Activated naive CD4-positive, alpha-beta T cell treated with anti-CD3 and anti-CD28 coated beads, Interleukin-2, amount 50 U/mL, for 16 hours (primary cell): ENCODE results near the gene SPPL2A.
A peak's percentile ranks its signal among the peaks of the same experiment; 100 is the strongest.
"Not testable (repeated sequence)": the region's sequence is repeated elsewhere in the genome, so short reads cannot be mapped to it uniquely, and the experiment has no call there.

Source experiments
- DNase-seq: peaks from one replicate; pipeline ENCODE4 v3.0.0-alpha.2; 2020

SPPL2A gene

DNA sequence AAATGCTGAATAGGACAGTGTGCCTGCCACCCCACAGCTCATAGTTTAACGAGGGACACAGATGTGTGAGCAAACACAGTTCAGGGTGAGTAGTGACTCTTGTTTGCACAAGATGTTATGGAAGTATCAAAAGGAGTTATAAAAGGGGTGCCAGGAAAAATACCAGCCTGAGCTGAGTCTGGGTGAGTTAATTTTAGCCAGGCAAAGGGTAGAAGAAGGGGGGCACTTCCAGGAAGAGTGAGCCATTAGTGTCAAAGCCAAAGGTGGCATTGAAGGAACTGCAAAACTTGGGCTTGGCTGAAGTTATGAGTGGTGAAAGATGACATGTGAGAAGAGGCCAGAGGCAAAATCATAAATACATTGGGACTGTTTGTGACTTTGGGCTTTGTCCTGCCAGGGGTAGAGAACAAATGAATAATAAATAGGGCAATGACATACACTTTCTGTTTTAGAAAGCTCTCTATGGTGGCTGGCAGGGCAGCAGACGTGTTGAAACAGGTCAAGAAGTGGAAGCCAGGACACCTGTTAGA, 1.9 kb upstream of the SPPL2A start:
- no peak for DNase-seq

GRCh38 chr15:50764461-50765194, 878 bp downstream of the SPPL2A start:
- DNase-seq: peak; percentile 35

DNA sequence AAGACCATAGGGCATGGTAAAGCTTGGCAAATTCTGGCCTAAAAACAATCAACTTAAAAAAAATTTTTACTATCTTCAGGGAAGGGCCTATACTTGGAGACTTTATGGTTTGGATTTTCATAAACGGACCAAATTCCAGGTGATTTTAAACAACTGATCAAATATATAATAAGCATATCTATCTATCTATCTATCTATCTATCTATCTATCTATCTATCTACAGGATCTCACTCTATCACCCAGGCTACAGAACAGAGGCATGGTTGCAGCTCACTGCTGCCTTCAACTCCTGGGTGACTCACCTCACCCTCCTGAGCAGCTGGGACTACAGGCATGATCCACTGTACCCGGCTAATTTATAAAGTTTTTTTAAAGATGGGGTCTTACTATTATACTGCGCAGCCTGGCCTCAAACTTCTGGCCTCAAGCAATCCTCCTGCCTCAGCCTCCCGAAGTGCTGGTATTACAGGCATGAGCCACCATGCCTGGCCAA, 6.7 kb downstream of the SPPL2A start:
- DNase-seq: no peak

GRCh38 chr15:50753463-50753862, 12.0 kb downstream of the SPPL2A start:
- no peak for DNase-seq

DNA sequence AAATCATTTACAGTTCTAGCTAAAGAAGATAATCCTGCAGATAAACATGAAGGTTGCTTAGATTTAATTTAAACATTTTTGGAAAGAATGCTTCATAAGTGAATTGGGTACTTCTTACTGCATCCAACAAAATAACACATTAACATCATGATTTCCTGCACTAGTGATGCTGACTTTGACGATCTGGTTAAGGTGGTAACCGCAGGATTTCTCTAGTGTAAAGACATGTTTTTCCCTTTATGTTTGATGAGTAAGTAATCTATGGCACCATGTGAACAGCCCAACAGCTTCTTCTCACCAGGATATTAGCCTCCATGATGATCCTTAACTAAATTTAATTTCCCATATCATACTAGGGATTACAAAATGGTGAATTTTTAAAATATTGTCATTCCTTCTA, 14.1 kb downstream of the SPPL2A start:
- no peak for DNase-seq

DNA sequence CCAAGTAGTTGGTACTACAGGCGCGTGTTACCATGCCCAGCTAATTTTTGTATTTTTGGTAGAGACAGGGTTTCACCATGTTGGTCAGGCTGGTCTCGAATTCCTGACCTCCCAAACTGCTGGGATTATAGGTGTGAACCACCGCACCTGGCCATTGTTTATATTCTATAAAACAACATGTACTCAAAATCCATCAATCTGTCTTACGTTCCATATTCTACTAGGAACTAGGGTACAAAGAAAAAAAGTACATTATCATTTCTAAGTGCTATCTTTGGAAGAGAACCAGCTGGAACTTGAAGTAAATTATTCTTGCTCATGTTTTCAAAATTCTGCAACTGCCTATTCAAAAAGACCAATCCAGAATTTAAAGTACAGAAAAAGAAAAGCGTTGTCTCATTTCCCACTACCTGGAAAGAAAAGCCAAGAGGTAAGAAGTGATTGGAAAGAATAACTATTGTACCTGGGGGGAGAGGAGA, 15.2 kb downstream of the SPPL2A start:
- DNase-seq: no peak

DNA sequence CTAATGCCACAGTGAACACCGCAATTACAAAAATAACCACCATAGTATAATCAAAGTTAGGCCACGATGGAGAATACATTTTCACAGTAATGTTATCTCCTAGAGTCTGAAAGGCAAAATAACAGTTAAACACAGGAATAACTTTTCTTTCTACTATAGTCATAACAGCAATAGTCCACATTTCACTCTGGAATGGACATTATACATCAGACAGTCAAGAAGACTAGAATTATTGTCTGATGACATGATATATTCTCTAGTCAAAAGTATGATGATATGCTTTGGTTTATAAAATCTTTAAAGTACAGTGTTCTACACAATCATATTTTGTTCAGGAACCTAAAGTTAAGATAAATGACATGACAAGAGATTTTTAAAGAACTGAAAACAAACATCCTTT, 18.0 kb downstream of the SPPL2A start:
- DNase-seq: no peak

- DNase-seq: no peak
Measured at GRCh38 chr15:50744601-50745000, 20.9 kb downstream of the SPPL2A start.

- no peak for DNase-seq
Measured at GRCh38 chr15:50740955-50741354, 24.6 kb downstream of the SPPL2A start.

DNA sequence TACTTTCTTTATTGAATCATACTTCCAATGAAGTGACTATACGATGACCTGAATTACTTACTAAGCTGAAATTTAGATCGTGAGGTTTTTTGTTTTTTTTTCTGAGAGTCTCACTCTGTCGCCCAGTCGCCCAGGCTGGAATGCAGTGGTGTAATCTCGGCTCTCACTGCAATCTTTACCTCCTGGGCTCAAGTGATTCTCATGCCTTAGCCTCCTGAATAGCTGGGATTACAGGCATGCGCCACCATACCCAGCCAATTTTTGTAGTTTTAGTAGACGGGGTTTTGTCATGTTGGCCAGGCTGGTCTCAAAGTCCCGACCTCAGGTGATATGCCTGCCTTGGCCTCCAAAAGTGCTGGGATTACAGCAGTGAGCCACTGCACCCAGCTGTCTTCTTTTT, 28.7 kb downstream of the SPPL2A start:
- DNase-seq: no peak

DNA sequence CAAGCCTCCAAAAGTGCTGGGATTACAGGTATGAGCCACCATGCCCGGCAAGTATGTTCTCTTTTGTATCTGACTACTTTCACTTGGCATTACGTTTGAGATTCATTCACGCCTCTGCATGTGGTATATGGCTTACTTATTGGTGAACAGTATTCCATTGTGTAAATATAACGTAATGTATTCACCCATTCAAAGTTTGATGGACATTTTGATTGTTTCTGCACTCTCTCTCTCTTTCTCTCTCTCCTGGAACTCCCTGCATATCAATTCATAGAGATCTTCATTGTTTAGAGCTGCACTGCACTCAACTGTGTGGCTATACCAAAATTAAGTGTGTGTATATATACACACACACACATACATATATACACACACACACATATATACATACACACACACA, 30.4 kb downstream of the SPPL2A start:
- DNase-seq: no peak

DNA sequence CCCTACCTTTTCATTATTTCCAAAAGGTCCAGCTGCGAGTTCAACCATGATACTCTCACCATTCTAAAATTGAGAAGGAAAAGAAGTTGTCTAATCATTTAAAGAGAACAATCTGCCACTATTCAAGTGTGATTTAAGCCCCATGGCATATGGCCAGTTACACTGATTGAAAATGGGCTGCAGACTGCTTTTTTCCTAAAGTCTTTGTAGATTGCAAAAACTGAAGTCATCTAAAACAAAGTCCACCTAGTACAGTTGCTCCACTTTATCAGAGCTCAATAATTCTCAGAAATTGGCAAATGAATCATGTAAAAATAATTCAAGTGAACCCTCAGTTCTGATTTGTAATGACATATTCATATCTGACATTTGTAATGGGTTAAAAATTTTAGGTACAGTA, 39.2 kb downstream of the SPPL2A start:
- no peak for DNase-seq

DNA sequence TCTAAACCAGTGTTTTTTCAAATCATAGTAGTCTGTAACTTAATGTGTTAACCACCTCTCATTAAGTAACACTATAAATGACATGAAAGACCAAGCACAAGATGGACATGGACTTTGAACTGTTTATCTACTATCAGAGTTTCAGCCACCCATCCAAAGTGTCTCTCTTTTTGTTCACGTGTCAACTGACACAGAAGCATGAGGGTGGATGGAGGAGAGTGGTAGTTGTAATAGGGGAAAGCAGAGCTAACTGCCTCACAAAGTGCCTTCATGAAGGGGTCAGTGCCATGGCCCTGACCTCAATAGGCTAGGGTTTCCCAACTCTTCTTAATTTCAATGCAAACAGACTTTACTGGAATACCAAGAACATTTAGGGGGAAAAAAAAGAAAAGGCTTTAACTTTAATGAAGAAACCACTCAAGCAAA, 46.8 kb downstream of the SPPL2A start:
- DNase-seq: no peak

DNA sequence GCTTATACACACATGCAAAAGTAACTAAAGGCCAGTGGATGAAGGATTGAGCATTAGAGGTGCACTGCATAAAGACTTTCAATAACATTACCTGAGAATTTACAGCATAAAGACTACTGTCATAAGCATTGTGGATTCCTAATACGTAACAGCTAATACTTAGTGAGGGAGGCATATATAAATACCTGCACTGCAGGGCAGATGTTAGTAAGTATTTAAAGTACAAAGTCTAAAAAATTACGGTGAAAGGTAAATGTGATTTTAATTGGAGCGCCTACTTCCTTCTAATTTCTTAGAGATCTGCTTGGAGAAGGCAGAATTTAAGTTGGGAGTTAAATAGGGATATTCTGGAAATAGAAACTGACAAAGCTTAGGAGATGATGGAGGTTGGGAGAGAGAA, 53.5 kb downstream of the SPPL2A start:
- no peak for DNase-seq

GRCh38 chr15:50710585-50710984, 54.9 kb downstream of the SPPL2A start:
- no peak for DNase-seq

DNA sequence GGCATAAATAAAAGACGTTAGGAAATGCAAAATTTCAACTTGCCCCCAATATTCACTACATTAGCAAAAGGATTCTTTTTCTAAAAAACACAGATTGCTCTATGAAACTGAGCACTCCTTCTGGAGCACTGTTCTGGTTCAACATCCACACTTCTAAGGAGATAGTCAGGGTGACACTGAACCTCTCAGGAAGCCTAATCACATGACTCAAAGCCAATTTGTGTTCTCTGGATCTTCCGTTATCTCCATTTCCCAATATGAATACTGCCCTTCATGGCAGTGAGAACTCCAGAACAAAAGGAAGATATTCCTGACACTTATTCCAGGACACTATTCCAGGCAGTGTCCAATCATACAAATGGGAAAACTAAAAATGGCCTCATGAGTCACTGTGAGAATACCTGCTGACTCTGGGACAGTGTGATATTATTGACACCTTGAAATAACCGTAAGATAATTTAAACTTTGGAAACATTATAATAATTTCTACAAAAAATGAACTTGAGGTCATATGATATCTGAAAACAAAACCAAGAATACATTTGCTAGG, 57.6 kb downstream of the SPPL2A start:
- DNase-seq: no peak

GRCh38 chr15:50702762-50703334, 62.7 kb downstream of the SPPL2A start:
- DNase-seq: no peak

DNA sequence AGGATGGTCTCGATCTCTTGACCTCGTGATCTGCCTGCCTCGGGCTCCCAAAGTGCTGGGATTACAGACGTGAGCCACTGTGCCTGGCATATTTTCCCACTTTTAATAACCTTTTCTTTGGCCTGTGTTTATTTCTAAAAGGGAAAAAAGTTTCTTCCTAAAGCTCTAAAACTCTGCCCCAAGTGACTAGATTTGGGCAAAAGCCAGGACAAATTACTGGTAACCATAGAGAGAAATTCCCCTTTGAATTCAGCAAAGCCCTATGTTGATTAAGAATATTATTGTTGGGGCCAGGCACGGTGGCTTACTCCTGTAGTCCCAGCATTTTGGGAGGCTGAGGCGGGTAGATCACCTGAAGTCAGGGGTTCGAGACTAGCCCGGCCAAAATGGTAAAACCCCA, 67.4 kb downstream of the SPPL2A start:
- DNase-seq: no peak

GRCh38 chr15:50697109-50697797, 68.3 kb downstream of the SPPL2A start:
- DNase-seq: no peak

DNA sequence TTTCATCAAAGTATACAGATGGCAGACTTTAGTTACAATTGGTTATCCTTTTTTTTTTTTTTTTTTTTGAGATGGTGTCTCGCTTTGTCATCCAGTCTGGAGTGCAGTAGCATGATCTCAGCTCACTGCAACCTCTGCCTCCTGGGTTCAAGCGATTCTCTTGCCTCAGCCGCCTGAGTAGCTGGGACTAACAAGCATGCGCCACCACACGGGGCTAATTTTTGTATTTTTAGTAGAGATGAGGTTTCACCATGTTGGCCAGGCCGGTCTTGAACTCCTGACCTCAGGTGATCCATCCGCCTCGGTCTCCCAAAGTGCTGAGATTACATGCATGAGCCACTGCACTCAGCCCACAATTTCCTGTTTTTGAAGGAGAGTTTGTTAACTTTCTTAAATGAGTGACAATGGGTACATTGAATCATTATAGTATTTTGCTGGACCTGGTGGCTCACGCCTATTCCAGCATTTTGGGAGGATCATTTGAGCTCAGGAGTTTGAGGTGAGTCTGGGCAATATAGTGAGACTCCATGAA, 70.8 kb downstream of the SPPL2A start:
- DNase-seq: not testable (repeated sequence)

- no peak for DNase-seq
Measured at GRCh38 chr15:50687302-50687902, 78.1 kb downstream of the SPPL2A start.

GRCh38 chr15:50686469-50687301, 78.8 kb downstream of the SPPL2A start, which contains the start of gene TRPM7:
Gene TRPM7 (minus strand): TSS chr15:50686797. CDS start chr15:50686533, 264 bp downstream.
- DNase-seq: peak; percentile 90
